ENCODE measurements around the gene ACSL3. TPM values are rescaled to one million over a fixed set of nuclear protein-coding genes. Genes with fewer than 3 reads are reported as not detected.

ACSL3 gene
- total RNA-seq, 1 experiment from 2014 or later = 85.2 TPM

DNA sequence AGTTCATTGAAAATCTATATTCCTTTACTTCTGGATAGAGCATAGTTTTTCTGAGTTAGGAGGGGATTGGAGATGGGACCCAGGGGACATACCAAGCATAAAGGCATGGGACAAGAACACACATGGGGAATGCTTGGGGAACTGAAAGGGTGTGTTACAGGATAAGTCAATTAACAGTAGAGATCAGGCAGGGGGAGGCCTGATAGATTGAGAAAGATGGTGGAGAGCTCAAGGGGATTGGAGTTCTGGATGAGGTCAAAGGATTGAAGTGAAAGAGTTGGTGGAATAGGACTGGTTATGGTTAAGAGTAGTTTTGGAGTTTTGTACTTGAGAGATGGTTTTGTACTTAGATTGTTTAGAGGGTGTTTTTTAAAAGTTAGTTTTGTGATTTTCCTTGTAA lies 16.1 kb downstream of the ACSL3 start:
- peaks cover 24% of the 10 kb centered on the region for H3K4me1 ChIP-seq (ENCODE audit: control insufficient read depth, insufficient read depth, low read length)
- CTCF ChIA-PET = no interaction called here

DNA sequence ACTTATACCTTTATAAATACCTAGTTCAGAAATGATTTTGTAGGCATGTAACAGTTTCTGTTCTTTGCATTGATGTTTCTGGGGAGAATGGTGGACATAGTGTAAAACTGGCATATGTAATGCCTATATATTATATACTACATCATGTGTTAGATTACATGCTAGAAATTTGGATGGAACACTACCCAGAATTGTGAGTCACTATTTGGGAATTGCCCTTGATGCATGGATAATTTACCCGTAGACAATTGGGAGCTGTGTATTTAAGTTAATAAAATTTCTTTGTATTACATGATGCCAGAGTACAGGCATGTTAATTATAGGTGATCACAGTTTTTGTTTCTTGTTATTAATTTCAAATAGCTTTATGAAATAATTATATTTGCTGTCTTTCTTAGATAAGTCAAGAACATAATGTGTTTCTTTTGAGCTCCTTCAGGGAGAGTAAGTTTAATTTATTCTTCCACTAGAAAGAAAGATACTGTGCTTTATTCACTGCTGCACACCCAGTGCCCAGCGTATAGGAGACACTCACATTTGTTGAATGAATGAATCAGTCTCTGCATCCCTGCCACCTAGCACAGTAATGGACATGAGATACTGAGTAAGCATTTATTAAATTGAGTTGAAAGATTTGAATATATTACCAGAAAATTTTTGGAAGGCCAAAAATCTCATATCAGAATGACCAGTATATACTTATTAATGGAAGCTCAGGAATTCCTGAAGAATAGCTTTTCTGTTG lies 16.9 kb downstream of the ACSL3 start:
- Histone ChIP-seq H3K4me3 (ENCODE audit: low read depth in 2 of 2, low read length in 2 of 2) (no peak overlapping the region), H3K9me3 (ENCODE audit: control insufficient read depth, insufficient read depth, low read depth, low read length) (no peaks in the 10 kb centered on the region), H3K36me3 (ENCODE audit: control insufficient read depth, insufficient read depth, low read length) (no peaks in the 10 kb centered on the region), H3K27me3 (ENCODE audit: control insufficient read depth, insufficient read depth, low read length) (no peaks in the 10 kb centered on the region), H3K4me1 (ENCODE audit: control insufficient read depth, insufficient read depth, low read length) (peaks cover 24% of the 10 kb centered on the region), H3K27ac (ENCODE audit: low read length) (no peak overlapping the region)
- ChIA-PET CTCF (no interaction called here), POLR2A (interaction anchor here (0.6 kb wide), 1 partner anchor 757 kb away, joined by 3 read pairs; no protein-coding TSS in a partner anchor)
- no TSS peak for BruUV-seq (replicated peaks)
- intact Hi-C loops (cut with micrococcal nuclease; ENCODE audit: unreplicated experiment) (no loop called here), in situ Hi-C loops (cut with HindIII; ENCODE audit: low pct_unique_long_range_greater_than_20kb, low sequenced_read_pairs) (no loop called here)
- peak; percentile 62; the same call in 1 of the 2 replicates for ATAC-seq
- TF ChIP-seq SIN3A (IDR thresholded peaks at IDR 0.05; ENCODE audit: borderline replicate concordance, insufficient read depth, low read depth, low read length) = no peak
- DNase-seq (ENCODE audit: low read depth, low spot score) = no peak

More for the DNA sequence above, 16.1 kb downstream of the ACSL3 start:
- ATAC-seq (no peak), DNase-seq (ENCODE audit: low read depth, low spot score) (no peak)
- in situ Hi-C loops (cut with HindIII; ENCODE audit: low pct_unique_long_range_greater_than_20kb, low sequenced_read_pairs) = no loop called here
- BruUV-seq (replicated peaks) = no TSS peak
- Histone ChIP-seq H3K36me3 (ENCODE audit: control insufficient read depth, insufficient read depth, low read length) (no peaks in the 10 kb centered on the region), H3K4me3 (ENCODE audit: low read depth in 2 of 2, low read length in 2 of 2) (no peak overlapping the region), H3K9me3 (ENCODE audit: control insufficient read depth, insufficient read depth, low read depth, low read length) (no peaks in the 10 kb centered on the region), H3K27ac (ENCODE audit: low read length) (no peak overlapping the region; the same call in 1 of the 2 replicates), H3K27me3 (ENCODE audit: control insufficient read depth, insufficient read depth, low read length) (no peaks in the 10 kb centered on the region)
- POLR2A ChIA-PET = interaction anchor here (0.6 kb wide), 1 partner anchor 41 kb away, joined by 3 read pairs; no protein-coding TSS in a partner anchor
- intact Hi-C loops (cut with micrococcal nuclease; ENCODE audit: unreplicated experiment) = no loop called here
- TF ChIP-seq SIN3A (IDR thresholded peaks at IDR 0.05; ENCODE audit: borderline replicate concordance, insufficient read depth, low read depth, low read length) = no peak
- TF ChIP-seq, protein P1, sequence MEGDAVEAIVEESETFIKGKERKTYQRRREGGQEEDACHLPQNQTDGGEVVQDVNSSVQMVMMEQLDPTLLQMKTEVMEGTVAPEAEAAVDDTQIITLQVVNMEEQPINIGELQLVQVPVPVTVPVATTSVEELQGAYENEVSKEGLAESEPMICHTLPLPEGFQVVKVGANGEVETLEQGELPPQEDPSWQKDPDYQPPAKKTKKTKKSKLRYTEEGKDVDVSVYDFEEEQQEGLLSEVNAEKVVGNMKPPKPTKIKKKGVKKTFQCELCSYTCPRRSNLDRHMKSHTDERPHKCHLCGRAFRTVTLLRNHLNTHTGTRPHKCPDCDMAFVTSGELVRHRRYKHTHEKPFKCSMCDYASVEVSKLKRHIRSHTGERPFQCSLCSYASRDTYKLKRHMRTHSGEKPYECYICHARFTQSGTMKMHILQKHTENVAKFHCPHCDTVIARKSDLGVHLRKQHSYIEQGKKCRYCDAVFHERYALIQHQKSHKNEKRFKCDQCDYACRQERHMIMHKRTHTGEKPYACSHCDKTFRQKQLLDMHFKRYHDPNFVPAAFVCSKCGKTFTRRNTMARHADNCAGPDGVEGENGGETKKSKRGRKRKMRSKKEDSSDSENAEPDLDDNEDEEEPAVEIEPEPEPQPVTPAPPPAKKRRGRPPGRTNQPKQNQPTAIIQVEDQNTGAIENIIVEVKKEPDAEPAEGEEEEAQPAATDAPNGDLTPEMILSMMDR (IDR thresholded peaks at IDR 0.05) = no peak
- TF ChIP-seq, protein P2, sequence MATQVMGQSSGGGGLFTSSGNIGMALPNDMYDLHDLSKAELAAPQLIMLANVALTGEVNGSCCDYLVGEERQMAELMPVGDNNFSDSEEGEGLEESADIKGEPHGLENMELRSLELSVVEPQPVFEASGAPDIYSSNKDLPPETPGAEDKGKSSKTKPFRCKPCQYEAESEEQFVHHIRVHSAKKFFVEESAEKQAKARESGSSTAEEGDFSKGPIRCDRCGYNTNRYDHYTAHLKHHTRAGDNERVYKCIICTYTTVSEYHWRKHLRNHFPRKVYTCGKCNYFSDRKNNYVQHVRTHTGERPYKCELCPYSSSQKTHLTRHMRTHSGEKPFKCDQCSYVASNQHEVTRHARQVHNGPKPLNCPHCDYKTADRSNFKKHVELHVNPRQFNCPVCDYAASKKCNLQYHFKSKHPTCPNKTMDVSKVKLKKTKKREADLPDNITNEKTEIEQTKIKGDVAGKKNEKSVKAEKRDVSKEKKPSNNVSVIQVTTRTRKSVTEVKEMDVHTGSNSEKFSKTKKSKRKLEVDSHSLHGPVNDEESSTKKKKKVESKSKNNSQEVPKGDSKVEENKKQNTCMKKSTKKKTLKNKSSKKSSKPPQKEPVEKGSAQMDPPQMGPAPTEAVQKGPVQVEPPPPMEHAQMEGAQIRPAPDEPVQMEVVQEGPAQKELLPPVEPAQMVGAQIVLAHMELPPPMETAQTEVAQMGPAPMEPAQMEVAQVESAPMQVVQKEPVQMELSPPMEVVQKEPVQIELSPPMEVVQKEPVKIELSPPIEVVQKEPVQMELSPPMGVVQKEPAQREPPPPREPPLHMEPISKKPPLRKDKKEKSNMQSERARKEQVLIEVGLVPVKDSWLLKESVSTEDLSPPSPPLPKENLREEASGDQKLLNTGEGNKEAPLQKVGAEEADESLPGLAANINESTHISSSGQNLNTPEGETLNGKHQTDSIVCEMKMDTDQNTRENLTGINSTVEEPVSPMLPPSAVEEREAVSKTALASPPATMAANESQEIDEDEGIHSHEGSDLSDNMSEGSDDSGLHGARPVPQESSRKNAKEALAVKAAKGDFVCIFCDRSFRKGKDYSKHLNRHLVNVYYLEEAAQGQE (IDR thresholded peaks at IDR 0.05; ENCODE audit: insufficient read depth in 1 of 2, low read depth in 2 of 2, low read length in 1 of 2) = no peak
- TF ChIP-seq POLR2AphosphoS5 (IDR thresholded peaks at IDR 0.05; ENCODE audit: low read depth, low read length) = no peak
- no peak for TF ChIP-seq TCF7L2 (IDR thresholded peaks at IDR 0.05; ENCODE audit: low read depth, low read length)

DNA sequence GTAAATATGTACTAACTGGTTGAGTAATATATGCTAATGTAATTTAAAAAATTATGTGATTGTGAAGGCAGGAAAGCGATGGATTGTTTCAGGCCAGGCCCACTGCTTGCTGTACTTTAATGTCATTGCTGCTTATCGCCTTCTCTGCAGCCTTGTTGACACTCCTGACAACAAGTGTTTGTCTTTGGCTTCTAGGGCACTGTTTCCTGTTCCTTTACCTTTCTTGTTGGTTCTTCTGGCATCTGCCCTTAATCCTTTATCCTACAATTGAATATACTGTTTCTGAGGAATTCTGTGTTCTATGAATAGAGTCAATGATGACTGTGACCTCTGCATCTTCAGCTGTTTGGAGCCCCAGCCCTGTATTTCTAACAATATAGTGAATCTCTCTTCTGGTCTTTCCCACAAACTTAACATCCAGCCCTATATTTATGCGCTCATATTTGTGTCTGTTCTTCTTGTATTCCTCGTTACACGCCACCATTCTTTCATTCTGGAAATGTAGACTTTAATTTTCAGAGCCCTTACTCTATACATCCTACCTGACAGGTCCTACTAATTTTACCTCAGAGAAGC lies 17.6 kb downstream of the ACSL3 start:
- ATAC-seq (no peak), DNase-seq (ENCODE audit: low read depth, low spot score) (no peak)
- no TSS peak for BruUV-seq (replicated peaks)
- H3K27me3 ChIP-seq (ENCODE audit: control insufficient read depth, insufficient read depth, low read length) = no peaks in the 10 kb centered on the region
- H3K4me3 ChIP-seq (ENCODE audit: low read depth in 2 of 2, low read length in 2 of 2) = no peak overlapping the region
- in situ Hi-C loops (cut with HindIII; ENCODE audit: low pct_unique_long_range_greater_than_20kb, low sequenced_read_pairs) (no loop called here), intact Hi-C loops (cut with micrococcal nuclease; ENCODE audit: unreplicated experiment) (no loop called here)
- ChIA-PET POLR2A (interaction anchor here (0.6 kb wide), 1 partner anchor 756 kb away, joined by 3 read pairs; no protein-coding TSS in a partner anchor), CTCF (no interaction called here)
- H3K4me1 ChIP-seq (ENCODE audit: control insufficient read depth, insufficient read depth, low read length) = peaks cover 24% of the 10 kb centered on the region
- H3K9me3 ChIP-seq (ENCODE audit: control insufficient read depth, insufficient read depth, low read depth, low read length) = no peaks in the 10 kb centered on the region
- no peaks in the 10 kb centered on the region for H3K36me3 ChIP-seq (ENCODE audit: control insufficient read depth, insufficient read depth, low read length)
- no peak for TF ChIP-seq SIN3A (IDR thresholded peaks at IDR 0.05; ENCODE audit: borderline replicate concordance, insufficient read depth, low read depth, low read length)
- no peak overlapping the region for H3K27ac ChIP-seq (ENCODE audit: low read length)

All from Panc1 (cell line).